Epithelial cell of proximal tubule (primary cell): Measurements from ENCODE around the gene PITX1. TPM values are rescaled to one million over a fixed set of nuclear protein-coding genes. Genes with fewer than 3 reads are reported as not detected.
"Not testable (repeated sequence)": the region's sequence is repeated elsewhere in the genome, so short reads cannot be mapped to it uniquely, and the experiment has no call there.

Source experiments
- DNase-seq: peaks from one replicate; pipeline ENCODE4 v3.0.0-alpha.2; 2011; ENCODE audit warnings: low read depth
- H3K4me3 ChIP-seq: 2 replicates; pipeline ENCODE4 v1.5.1; 2011; ENCODE audit warnings: low read depth, mild to moderate bottlenecking, low read length
- CTCF ChIP-seq: conservative IDR thresholded peaks from 2 replicates; pipeline ENCODE4 v1.5.1; 2012; ENCODE audit warnings: low read depth, mild to moderate bottlenecking, low read length
- total RNA-seq: library from RNA; depleted of rRNA; stranded (reverse); fragments of >200 nt; gene quantifications from 2 replicates; pipeline ENCODE4 v1.2.3, GENCODE V29; 2015

PITX1 gene
- total RNA-seq, 1 donor from 2014 or later: 1.6 TPM

GRCh38 chr5:135007305-135007704 lies 26.7 kb downstream of the PITX1 start:
- TF ChIP-seq CTCF: no peak
- no peak for DNase-seq
- H3K4me3 ChIP-seq: no peak overlapping the region

DNA sequence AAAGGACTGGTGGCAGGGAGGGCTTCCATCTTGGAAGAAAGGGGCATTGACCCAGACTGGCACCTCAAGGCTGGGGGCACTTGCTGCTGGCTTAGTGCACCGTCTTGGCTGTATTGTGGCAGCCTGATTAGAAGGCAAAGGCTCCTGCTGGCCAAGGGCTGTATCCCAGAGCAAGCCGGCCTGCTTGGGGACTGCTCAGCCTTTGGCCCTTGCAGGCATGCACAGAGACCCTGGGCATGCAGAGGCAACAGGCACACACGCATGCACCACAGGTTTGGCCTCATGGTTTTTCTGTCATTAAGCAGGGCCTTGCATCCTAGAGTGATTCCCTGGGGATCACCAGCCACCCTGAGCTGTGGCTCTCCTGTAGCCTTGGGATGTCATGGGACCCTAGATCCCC lies 29.0 kb downstream of the PITX1 start:
- no peak for DNase-seq
- no peak overlapping the region for H3K4me3 ChIP-seq
- TF ChIP-seq CTCF: no peak

GRCh38 chr5:135004376-135004775 lies 29.7 kb downstream of the PITX1 start:
- no peak for TF ChIP-seq CTCF
- H3K4me3 ChIP-seq: no peak overlapping the region
- DNase-seq: no peak

DNA sequence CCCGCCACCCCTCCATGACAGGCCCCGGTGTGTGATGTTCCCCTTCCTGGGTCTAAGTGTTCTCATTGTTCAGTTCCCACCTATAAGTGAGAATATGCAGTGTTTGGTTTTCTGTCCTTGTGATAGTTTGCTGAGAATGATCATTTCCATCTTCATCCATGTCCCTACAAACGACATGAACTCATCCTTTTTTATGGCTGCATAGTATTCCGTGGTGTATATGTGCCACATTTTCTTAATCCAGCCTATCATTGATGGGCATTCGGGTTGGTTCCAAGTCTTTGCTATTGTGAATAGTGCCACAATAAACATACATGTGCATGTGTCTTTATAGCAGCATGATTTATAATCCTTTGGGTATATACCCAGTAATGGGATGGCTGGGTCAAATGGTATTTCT lies 36.0 kb downstream of the PITX1 start:
- not testable (repeated sequence) for DNase-seq, H3K4me3 ChIP-seq

GRCh38 chr5:134997015-134997414 lies 37.0 kb downstream of the PITX1 start:
- DNase-seq: no peak
- TF ChIP-seq CTCF: no peak
- H3K4me3 ChIP-seq: no peak overlapping the region

DNA sequence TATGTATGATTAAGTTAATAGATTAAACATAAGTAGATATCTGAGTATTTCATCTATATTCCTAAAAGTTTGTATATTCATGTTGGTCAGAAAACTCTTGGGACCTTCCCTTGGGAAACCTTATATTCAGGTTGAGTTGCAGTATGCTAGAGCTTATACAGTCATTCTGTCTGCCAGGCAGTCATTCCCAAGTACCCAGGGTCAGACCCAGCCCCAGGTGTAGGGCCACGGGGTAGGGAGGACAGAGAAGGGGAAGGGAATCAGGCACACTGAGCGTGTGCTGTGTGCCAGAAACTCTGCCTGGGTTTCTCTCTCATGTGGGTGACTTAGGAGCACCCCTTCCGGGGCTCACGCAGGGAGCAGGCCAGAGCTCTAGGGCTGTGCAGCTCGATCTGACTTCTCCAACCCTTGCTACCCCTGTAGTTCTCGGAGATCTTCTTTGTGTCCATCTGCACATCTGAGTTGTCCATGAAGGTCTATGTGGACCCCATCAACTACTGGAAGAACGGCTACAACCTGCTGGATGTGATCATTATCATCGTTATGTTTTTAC lies 38.1 kb downstream of the PITX1 start:
- DNase-seq: no peak
- H3K4me3 ChIP-seq: no peak overlapping the region
- no peak for TF ChIP-seq CTCF

- no peak overlapping the region for H3K4me3 ChIP-seq
- no peak for TF ChIP-seq CTCF
- DNase-seq: no peak
Observed at GRCh38 chr5:134994560-134995156, 39.4 kb downstream of the PITX1 start.
